Measurements from ENCODE around the gene HNRNPUL2. TPM values are rescaled to one million over a fixed set of nuclear protein-coding genes. Genes with fewer than 3 reads are reported as not detected.
"Not testable (repeated sequence)": the region's sequence is repeated elsewhere in the genome, so short reads cannot be mapped to it uniquely, and the experiment has no call there.

The HNRNPUL2 gene
- total RNA-seq (2014; rRNA removed; shearing (Covaris generic)), result 9.8 and 18.6 TPM in 2 replicates

DNA sequence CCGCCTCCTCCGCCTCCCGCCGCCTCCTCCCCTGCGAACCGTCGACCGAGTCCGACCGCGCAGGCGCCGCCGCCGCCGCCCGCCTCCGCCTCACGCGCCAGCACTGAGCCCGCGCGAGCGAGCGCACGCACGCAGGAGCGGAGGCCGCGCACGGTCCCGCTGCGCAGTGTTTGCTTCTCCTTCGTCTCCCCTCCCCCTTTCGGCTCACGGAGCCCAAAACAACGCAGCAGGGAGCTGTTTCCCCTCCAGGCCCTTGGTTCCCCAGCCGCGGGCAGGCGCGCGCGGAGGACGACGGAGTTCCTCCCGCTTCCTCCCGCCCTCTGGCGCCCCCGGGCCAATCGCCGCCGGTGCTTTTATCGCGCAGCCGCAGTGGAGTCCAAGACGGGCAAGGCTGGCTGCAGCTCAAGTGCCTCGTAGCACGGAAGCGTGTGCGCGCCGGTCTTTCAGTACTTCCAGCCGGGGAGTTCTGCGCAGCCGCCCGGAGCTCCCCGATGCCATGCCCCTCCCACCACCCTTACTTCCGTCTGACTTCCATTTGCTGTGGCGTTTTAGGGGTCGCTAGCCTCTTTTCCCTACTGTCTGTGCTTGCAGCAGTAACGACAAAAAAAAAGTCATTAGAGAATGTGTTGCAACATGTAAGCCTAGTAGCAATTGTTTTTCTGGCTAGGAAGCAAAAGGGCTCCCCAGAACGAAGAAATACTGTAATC is at the start of gene HNRNPUL2:
Gene HNRNPUL2, minus strand, starts transcription at position 293 of the 707 bp plus-strand sequence. CDS start 301 bp downstream, outside the sequence.
- Histone ChIP-seq H3K9me3 (replicated peaks) (no peaks in the 10 kb centered on the region), H3K4me3 (peak within 1 kb of the TSS; percentile 90), H3K4me1 (replicated peaks) (peaks cover 19% of the 10 kb centered on the region), H3K27me3 (replicated peaks) (no peaks in the 10 kb centered on the region), H3K36me3 (peaks cover 66% of the 10 kb centered on the region), H3K27ac (peak within 1 kb of the TSS; percentile 80)
- peak; percentile 100 for DNase-seq (ENCODE audit: low read depth in 1 of 2, low spot score in 2 of 2)

DNA sequence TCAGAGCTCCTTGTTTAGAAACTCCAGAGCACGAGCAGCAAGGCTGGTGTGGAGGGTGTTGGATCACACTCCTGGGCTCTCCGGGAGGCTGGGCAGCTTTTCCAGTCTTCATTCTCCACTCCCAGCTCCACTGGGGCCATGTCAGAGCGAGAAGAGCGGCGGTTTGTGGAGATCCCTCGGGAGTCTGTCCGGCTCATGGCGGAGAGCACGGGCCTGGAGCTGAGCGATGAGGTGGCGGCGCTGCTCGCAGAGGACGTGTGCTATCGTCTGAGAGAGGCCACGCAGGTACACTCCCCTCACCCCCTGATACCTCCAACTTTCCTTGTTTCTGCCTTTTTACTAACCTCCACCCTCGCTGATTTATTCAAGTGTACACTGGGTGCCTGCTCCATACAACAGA is 48.4 kb upstream of the HNRNPUL2 start:
- Histone ChIP-seq H3K27me3 (replicated peaks) (no peaks in the 10 kb centered on the region), H3K9me3 (replicated peaks) (no peaks in the 10 kb centered on the region), H3K4me1 (replicated peaks) (peaks cover 10% of the 10 kb centered on the region), H3K27ac (no peak overlapping the region), H3K36me3 (peaks cover 66% of the 10 kb centered on the region), H3K4me3 (no peak overlapping the region)
- DNase-seq (ENCODE audit: low read depth in 1 of 2, low spot score in 2 of 2), result no peak

DNA sequence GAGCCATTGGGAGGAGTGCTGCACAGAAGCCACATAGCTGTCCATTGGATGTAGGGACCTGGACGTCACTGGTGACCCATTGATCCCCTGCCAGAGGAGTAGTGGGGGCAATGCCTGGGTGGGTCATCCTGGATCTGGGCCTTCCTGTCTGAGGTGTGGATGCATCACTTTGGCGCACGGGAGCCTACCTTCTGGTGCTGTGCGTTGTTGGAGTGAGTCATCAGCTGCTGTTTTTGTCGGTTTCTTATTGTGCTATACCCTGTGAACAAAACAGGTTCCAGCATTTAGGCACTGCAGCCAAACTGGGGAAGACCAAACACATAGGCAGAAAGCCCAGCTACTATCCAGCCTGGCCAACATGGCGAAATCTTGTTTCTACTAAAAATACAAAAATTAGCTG is 47.1 kb upstream of the HNRNPUL2 start:
- Histone ChIP-seq H3K27ac (no peak overlapping the region), H3K9me3 (replicated peaks) (no peaks in the 10 kb centered on the region), H3K4me3 (no peak overlapping the region), H3K36me3 (peaks cover 56% of the 10 kb centered on the region), H3K4me1 (replicated peaks) (peaks cover 15% of the 10 kb centered on the region), H3K27me3 (replicated peaks) (no peaks in the 10 kb centered on the region)
- DNase-seq (ENCODE audit: low read depth in 1 of 2, low spot score in 2 of 2), result no peak

DNA sequence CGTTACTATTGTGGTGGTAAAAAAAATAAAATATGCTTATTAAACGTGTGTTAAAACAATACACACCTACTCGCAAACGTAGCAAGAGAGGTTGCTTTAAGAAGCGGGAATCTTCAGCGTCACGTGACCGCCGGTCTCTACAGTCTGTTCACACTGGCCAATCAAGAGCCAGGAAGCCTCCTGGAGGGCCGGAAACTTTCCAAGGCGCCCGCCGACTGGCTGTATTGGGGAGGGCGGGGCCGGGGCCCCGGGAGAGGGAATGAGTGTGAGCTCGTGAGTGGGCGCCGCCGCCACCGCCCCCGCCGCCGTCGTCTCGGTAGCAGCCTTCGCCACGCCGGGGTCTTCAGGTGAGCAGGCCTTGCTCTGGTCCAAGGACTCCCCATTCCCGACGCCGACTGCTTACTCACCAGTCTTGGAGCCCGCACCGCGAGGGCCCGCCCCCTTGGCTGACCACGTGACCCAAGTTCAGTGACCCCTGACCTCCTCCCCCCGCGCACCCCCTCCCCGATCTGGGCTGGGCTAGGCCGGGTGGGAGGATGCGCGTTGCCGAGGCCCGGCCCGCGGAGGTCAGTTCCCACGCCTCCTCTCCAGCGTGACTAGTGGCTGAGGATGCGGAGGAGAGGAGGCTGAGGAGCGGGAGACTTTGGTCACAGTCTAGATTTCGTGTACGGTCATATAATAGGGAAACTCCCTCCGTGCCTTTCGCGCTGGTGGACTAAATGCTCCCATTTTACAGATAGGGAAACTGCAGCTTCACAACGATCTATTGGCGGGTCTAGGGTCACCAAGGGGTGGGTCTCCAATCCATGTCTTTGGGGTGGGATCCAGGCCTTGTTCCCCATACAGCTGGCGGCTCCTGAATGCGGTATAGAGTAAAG is 44.1 kb upstream of the HNRNPUL2 start, which contains the start of gene TAF6L:
Gene TAF6L, plus strand, starts transcription at position 253 of the 878 bp plus-strand sequence. CDS start 4,388 bp downstream, outside the sequence.
- H3K4me3 ChIP-seq, result peak within 1 kb of the TSS; percentile 62
- no peaks in the 10 kb centered on the region for H3K27me3 ChIP-seq (replicated peaks)
- H3K36me3 ChIP-seq, result peaks cover 40% of the 10 kb centered on the region
- peak within 1 kb of the TSS; percentile 70 for H3K27ac ChIP-seq
- H3K9me3 ChIP-seq (replicated peaks), result no peaks in the 10 kb centered on the region
- H3K4me1 ChIP-seq (replicated peaks), result peaks cover 15% of the 10 kb centered on the region
- DNase-seq (ENCODE audit: low read depth in 1 of 2, low spot score in 2 of 2), result peak; percentile 99

DNA sequence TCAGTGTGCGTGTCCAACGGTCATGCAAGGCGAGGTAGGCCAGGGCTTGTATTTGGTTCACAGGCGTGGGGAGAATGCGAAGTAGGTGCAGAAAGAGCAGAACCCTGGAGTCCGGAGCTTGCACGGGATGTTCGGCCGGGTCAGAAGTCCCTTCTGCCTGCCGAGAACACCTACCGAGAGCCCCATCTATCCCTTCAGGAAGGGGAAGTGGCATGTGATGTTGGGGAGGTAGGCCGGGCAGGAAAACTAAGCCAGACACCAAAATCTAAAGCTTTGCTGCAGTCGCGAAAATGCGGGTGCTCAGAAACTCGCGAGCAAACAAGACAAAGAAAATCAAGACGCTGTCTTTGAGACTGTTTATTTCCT is 43.5 kb upstream of the HNRNPUL2 start:
- DNase-seq (ENCODE audit: low read depth in 1 of 2, low spot score in 2 of 2), result no peak
- Histone ChIP-seq H3K4me3 (peak overlapping the region; percentile 62), H3K9me3 (replicated peaks) (no peaks in the 10 kb centered on the region)

DNA sequence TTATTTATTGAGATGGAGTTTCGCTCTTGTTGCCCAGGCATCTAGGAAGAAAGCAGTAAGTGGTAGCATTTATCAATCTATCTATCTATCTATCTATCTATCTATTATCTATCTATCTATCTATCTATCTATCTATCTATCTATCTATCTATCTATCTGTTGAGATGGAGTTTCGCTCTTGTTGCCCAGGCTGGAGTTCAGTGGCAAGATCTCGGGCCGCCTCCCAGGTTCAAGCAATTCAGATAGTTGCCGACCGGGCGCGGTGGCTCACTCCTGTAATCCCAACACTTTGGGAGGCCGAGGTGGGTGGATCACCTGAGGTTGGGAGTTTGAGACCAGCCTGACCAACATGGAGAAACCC is 33.6 kb upstream of the HNRNPUL2 start:
- Histone ChIP-seq H3K36me3 (peaks cover 33% of the 10 kb centered on the region), H3K4me3 (peak overlapping the region; percentile 85), H3K4me1 (replicated peaks) (peaks cover 15% of the 10 kb centered on the region), H3K27ac (peak overlapping the region; percentile 15; the same call in 1 of the 2 replicates)
- DNase-seq (ENCODE audit: low read depth in 1 of 2, low spot score in 2 of 2); H3K27me3 ChIP-seq (replicated peaks); H3K9me3 ChIP-seq (replicated peaks): not testable (repeated sequence)

More for the DNA sequence above, 43.5 kb upstream of the HNRNPUL2 start:
- H3K27ac ChIP-seq, result peak overlapping the region; percentile 70
- H3K36me3 ChIP-seq, result peaks cover 40% of the 10 kb centered on the region
- H3K4me1 ChIP-seq (replicated peaks), result peaks cover 15% of the 10 kb centered on the region
- H3K27me3 ChIP-seq (replicated peaks), result no peaks in the 10 kb centered on the region

DNA sequence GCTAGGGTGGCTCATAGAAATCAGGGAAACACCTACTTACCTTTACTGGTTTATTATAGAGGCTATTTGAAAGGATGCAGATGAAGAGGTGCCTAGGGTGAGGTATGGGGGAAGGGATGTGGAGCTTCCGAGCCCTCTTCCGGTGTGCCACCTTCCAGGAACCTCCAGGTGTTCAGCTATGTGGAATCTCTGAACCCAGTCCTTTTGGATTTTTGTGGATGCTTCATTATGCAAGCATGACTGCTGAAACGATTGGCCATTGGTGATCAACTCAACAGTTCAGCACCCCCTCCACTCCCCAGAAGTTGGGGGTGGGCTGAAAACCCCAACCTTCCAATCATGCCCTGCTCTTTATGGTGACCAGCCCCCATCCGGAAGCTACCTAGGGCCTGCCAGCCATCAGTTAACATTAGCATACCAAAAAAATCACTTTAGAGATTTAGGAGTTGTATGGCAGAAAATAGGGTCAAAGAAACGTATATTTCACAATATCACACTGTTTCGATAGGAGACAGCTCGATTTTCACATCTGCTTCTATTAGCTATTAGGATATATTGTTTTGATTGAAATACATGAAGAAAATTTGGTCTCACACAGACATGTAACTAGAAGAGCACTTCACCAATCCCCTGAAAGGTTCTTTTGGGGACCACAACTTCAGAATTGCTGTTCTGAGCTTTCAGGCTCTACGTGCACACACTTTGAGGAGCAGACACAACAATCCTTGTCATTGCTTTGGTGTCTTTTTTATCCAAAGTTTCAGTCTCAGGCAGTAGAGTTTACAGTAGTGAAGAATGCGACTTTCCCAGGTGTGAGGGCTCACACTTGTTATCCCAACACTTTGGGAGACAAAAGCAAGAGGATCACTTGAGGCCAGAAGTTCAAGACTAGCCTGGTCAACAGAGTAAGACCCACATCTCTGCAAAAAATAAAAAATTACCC is 30.9 kb upstream of the HNRNPUL2 start:
- Histone ChIP-seq H3K9me3 (replicated peaks) (no peaks in the 10 kb centered on the region), H3K27me3 (replicated peaks) (no peaks in the 10 kb centered on the region), H3K36me3 (peaks cover 13% of the 10 kb centered on the region), H3K4me3 (no peak overlapping the region), H3K4me1 (replicated peaks) (peaks cover 28% of the 10 kb centered on the region), H3K27ac (no peak overlapping the region)
- DNase-seq (ENCODE audit: low read depth in 1 of 2, low spot score in 2 of 2), result no peak

DNA sequence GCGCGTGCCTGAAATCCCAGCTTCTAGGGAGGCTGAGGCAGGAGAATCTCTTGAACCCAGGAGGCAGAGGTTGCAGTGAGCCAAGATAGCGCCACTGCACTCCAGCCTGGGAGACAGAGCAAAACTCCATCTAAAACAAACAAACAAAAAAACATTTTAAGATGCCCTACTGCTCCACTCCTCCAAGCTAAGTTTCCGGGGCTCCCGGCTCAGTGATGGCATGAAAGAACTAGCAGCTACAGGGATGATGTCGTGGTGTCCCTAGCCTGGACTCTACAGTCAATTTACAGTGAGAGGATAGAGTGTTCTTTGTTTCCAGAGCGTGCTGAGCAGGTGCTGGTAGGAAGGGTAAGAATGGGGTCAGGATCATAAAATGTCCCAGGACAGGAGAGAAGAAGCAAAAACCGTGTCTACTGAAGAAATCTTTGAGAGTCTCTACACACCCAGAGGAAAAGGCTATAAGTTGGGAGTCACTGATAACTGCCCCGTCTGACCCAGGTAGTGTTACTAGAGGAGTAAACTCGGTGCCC is 27.9 kb upstream of the HNRNPUL2 start:
- DNase-seq (ENCODE audit: low read depth in 1 of 2, low spot score in 2 of 2), result no peak
- Histone ChIP-seq H3K4me3 (no peak overlapping the region), H3K9me3 (replicated peaks) (no peaks in the 10 kb centered on the region), H3K36me3 (peaks cover 18% of the 10 kb centered on the region), H3K4me1 (replicated peaks) (peaks cover 13% of the 10 kb centered on the region), H3K27ac (no peak overlapping the region), H3K27me3 (replicated peaks) (no peaks in the 10 kb centered on the region)

DNA sequence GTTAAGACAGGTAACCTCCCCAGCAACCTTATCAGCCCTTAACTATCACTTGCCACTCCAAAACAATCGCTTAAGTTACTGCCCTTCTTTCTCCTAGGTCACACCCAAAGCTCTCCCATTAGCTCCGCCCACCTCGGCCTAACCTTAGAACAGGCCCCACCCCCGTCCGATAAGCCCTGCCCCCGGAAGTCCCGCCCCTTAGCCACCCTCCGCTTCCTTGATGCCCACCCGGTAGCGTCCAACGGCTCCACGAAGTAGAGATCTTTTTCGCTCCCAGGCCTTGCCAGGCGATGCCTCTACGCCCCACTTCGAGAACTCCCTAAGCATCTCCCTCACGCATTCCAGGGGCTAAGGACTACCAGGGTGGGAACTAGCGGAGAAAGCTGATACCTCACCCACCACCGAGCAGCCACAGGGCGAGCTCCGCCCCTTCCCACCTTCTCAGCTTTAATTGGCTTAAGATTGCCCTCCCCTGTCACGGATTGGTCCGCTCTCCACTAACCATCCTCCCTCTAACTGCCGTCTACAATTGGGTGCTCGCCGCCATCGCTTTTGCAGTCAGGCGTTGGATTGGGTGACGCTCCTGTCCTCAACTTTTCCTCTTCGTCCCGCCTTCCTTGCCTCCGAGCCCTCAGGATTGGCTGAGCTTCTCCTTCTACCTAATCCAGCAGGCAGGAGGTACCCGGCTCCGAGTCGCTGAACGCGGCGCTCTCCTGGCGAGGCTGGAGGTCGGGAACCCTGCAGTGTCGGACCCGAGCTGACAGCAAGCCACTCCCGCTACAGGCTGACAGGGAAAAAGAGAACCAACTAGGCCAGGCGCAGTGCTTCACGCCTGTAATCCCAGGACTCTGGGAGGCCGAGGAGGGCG is 26.7 kb upstream of the HNRNPUL2 start, which contains the start of gene ZBTB3:
Gene ZBTB3, minus strand, starts transcription at position 425 of the 868 bp plus-strand sequence. CDS start 496 bp downstream, outside the sequence.
- Histone ChIP-seq H3K9me3 (replicated peaks) (no peaks in the 10 kb centered on the region), H3K27ac (peak within 1 kb of the TSS; percentile 74), H3K4me1 (replicated peaks) (peaks cover 13% of the 10 kb centered on the region), H3K4me3 (peak within 1 kb of the TSS; percentile 63), H3K27me3 (replicated peaks) (no peaks in the 10 kb centered on the region), H3K36me3 (peaks cover 26% of the 10 kb centered on the region)
- DNase-seq (ENCODE audit: low read depth in 1 of 2, low spot score in 2 of 2), result peak; percentile 100

DNA sequence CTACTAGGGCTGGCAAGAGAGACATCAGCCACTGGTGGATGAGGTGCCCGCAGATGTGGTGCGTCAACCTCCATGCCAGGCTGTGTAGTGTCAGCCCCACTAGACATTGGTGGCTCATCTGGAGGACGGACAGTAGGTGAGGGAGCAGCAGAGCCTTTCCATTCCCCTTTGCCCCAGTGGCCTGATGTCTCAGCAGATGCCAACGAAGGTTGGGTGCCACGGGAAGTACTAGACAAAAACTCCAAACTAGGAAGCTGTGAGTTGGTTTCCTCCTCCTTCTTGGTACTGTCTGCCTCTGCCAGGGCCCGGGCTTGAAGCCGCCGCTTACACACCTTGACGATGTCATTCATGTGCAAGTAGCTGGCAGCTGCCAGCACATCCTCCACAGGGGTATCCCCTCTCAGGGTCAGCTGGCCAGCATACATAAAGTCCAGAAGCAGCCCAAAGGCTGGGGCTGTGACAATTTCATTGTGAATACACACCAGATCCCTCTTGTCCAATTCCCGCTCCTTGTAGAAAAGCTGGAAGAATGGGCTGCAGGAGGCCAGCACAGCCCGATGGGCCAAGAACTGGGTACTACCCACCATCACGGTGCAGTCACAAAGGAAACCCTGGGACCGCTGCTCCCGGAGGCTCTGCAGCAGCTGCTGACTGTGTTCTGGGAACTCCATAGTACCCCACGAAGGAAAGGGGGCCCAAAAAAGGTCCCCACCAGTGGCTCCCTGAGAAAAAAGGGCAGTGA is 25.9 kb upstream of the HNRNPUL2 start:
- no peak for DNase-seq (ENCODE audit: low read depth in 1 of 2, low spot score in 2 of 2)
- H3K4me3 ChIP-seq, result peak overlapping the region; percentile 63
- H3K9me3 ChIP-seq (replicated peaks), result no peaks in the 10 kb centered on the region
- peaks cover 13% of the 10 kb centered on the region for H3K4me1 ChIP-seq (replicated peaks)
- no peaks in the 10 kb centered on the region for H3K27me3 ChIP-seq (replicated peaks)
- no peak overlapping the region for H3K27ac ChIP-seq
- H3K36me3 ChIP-seq, result peaks cover 27% of the 10 kb centered on the region

DNA sequence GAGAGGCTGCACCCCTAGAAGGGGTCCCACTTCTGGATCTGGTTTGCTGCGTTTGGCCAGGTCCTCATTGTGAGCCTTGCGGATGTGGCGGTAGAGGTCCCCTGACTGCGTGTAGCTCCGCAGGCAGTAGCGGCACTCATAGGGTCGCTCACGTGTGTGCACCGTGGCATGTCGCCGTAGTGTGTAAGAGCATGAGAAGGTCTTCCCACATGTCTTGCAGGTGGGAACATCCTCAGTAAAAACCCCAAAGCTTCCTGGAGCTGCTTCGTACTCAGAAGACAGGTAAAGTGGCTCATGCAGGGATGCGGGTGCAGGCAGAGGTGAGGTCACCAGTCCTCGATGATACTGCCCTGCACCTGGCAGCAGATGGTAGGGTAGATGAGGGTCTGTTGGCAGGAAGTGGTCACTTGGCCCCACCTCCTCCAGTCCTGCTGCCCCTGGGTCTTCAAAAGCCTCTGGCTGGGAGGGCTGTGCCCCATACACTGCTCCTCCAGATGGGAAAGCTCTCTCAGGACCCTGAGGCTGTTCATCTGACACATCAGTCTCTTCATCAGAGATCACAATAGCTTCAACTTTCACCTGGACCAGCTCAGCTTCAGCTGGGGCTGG is 25.0 kb upstream of the HNRNPUL2 start:
- no peaks in the 10 kb centered on the region for H3K27me3 ChIP-seq (replicated peaks)
- H3K9me3 ChIP-seq (replicated peaks), result no peaks in the 10 kb centered on the region
- no peak for DNase-seq (ENCODE audit: low read depth in 1 of 2, low spot score in 2 of 2)
- H3K36me3 ChIP-seq, result peaks cover 27% of the 10 kb centered on the region
- H3K4me1 ChIP-seq (replicated peaks), result peaks cover 13% of the 10 kb centered on the region
- no peak overlapping the region for H3K4me3 ChIP-seq
- no peak overlapping the region for H3K27ac ChIP-seq

All from SJSA1 (cell line).